DOHH2 (cell line): Measurements from ENCODE around the gene SMIM27.
"Not testable (repeated sequence)": the region's sequence is repeated elsewhere in the genome, so short reads cannot be mapped to it uniquely, and the experiment has no call there.

ENCODE experiments used
- H3F3A ChIP-seq: fragments of 200-600 bp; sonication (generic), shearing (Covaris generic); 2 replicates; pipeline ENCODE4 v1.6.0; 2016; ENCODE audit warnings: antibody characterized with exemption, mild to moderate bottlenecking; ENCODE audit not compliant: control insufficient read depth, insufficient read depth
- H3K27ac ChIP-seq: fragments of 200-600 bp; sonication (generic); 2 replicates; pipeline ENCODE4 v1.5.1; 2014; ENCODE audit warnings: low read depth, mild to moderate bottlenecking, low read length, moderate library complexity
- H3K27me3 ChIP-seq: fragments of 200-600 bp; sonication (generic); 2 replicates; pipeline ENCODE4 v1.6.1; 2014; ENCODE audit warnings: mild to moderate bottlenecking, low read length, mixed read lengths; ENCODE audit not compliant: control insufficient read depth
- H3K36me3 ChIP-seq: fragments of 200-600 bp; sonication (generic); 2 replicates; pipeline ENCODE4 v1.6.1; 2014; ENCODE audit warnings: mild to moderate bottlenecking, low read length, moderate library complexity, mixed read lengths; ENCODE audit not compliant: control insufficient read depth
- H3K4me1 ChIP-seq: fragments of 200-600 bp; sonication (generic); 2 replicates; pipeline ENCODE4 v1.6.1; 2014; ENCODE audit warnings: mild to moderate bottlenecking, low read length, mixed read lengths; ENCODE audit not compliant: control insufficient read depth
- H3K4me2 ChIP-seq: fragments of 200-600 bp; sonication (generic); 2 replicates; pipeline ENCODE4 v1.6.0; 2014; ENCODE audit warnings: mild to moderate bottlenecking, low read length, moderate library complexity
- H3K4me3 ChIP-seq: fragments of 200-600 bp; sonication (generic); 2 replicates; pipeline ENCODE4 v1.5.1; 2014; ENCODE audit warnings: mild to moderate bottlenecking, low read length, mixed read lengths
- H3K79me2 ChIP-seq: fragments of 200-600 bp; sonication (generic); 2 replicates; pipeline ENCODE4 v1.6.1; 2014; ENCODE audit warnings: mild to moderate bottlenecking, low read length, mixed read lengths; ENCODE audit not compliant: control insufficient read depth
- H3K9me2 ChIP-seq: fragments of 200-600 bp; sonication (generic); replicated peaks from 2 replicates; pipeline ENCODE4 v1.6.1; 2014; ENCODE audit warnings: mild to moderate bottlenecking, low read length, mixed read lengths; ENCODE audit not compliant: control insufficient read depth
- H3K9me3 ChIP-seq: fragments of 200-600 bp; sonication (generic); 2 replicates; pipeline ENCODE4 v1.6.1; 2014; ENCODE audit warnings: antibody characterized with exemption, low read length, mixed read lengths; ENCODE audit not compliant: control insufficient read depth, insufficient read depth
- H4K20me1 ChIP-seq: fragments of 200-600 bp; sonication (generic); 2 replicates; pipeline ENCODE4 v1.6.0; 2014; ENCODE audit warnings: low read depth, mild to moderate bottlenecking, antibody characterized with exemption, low read length, moderate library complexity; ENCODE audit not compliant: control insufficient read depth, insufficient read depth
- CTCF ChIP-seq: fragments of 200-600 bp; sonication (generic); IDR thresholded peaks from one replicate; pipeline ENCODE4 v1.5.1; 2014; ENCODE audit warnings: antibody characterized with exemption, mild to moderate bottlenecking, low read depth, low read length; ENCODE audit not compliant: poor library complexity, severe bottlenecking
- EZH2phosphoT487 ChIP-seq: fragments of 200-600 bp; sonication (generic); IDR thresholded peaks from 2 replicates; pipeline ENCODE4 v1.6.1; 2017; ENCODE audit warnings: borderline replicate concordance, mild to moderate bottlenecking, antibody characterized with exemption, low read length, moderate library complexity, mixed read lengths

Gene SMIM27

GRCh38 chr9:32508728-32509127 is 43.4 kb upstream of the SMIM27 start:
- TF ChIP-seq EZH2phosphoT487: no peak
- H3K27ac ChIP-seq: no peak overlapping the region

GRCh38 chr9:32516241-32516640 is 35.9 kb upstream of the SMIM27 start:
- no peaks in the 10 kb centered on the region for H3K27me3 ChIP-seq
- no peak overlapping the region for H3K27ac ChIP-seq
- H3K9me2 ChIP-seq: no peaks in the 10 kb centered on the region
- TF ChIP-seq CTCF (no peak), EZH2phosphoT487 (no peak)
- no peaks in the 10 kb centered on the region for H3K4me1 ChIP-seq
- no peak overlapping the region for H3K4me2 ChIP-seq
- H3K4me3 ChIP-seq: no peak overlapping the region
- no peaks in the 10 kb centered on the region for H3F3A ChIP-seq
- H3K9me3 ChIP-seq: peaks cover 11% of the 10 kb centered on the region
- H3K36me3 ChIP-seq: no peaks in the 10 kb centered on the region
- no peaks in the 10 kb centered on the region for H4K20me1 ChIP-seq
- H3K79me2 ChIP-seq: no peaks in the 10 kb centered on the region

More at GRCh38 chr9:32508728-32509127, 43.4 kb upstream of the SMIM27 start:
- H3K27me3 ChIP-seq: 0 out of 2 replicates have a peak, but pooled peaks cover 2% of the 10 kb centered on the region
- H3K9me3 ChIP-seq: no peaks in the 10 kb centered on the region
- no peaks in the 10 kb centered on the region for H3F3A ChIP-seq
- no peaks in the 10 kb centered on the region for H3K4me1 ChIP-seq
- no peak overlapping the region for H3K4me2 ChIP-seq
- no peaks in the 10 kb centered on the region for H3K79me2 ChIP-seq
- no peaks in the 10 kb centered on the region for H4K20me1 ChIP-seq
- no peaks in the 10 kb centered on the region for H3K9me2 ChIP-seq
- no peak overlapping the region for H3K4me3 ChIP-seq
- H3K36me3 ChIP-seq: no peaks in the 10 kb centered on the region

- no peaks in the 10 kb centered on the region for H3K36me3 ChIP-seq
- no peak for TF ChIP-seq CTCF
- TF ChIP-seq EZH2phosphoT487: no peak
- H3K4me3 ChIP-seq: no peak overlapping the region
- H3K4me2 ChIP-seq: no peak overlapping the region
- H3K27ac ChIP-seq: no peak overlapping the region
- H3K9me3 ChIP-seq: peaks cover 11% of the 10 kb centered on the region
- no peaks in the 10 kb centered on the region for H3K4me1 ChIP-seq
- H3K27me3 ChIP-seq: no peaks in the 10 kb centered on the region
- no peaks in the 10 kb centered on the region for H3F3A ChIP-seq
- H4K20me1 ChIP-seq: no peaks in the 10 kb centered on the region
- no peaks in the 10 kb centered on the region for H3K9me2 ChIP-seq
- H3K79me2 ChIP-seq: no peaks in the 10 kb centered on the region
Observed at GRCh38 chr9:32518276-32518675, 33.9 kb upstream of the SMIM27 start.

GRCh38 chr9:32523910-32524309 is 28.2 kb upstream of the SMIM27 start:
- Histone ChIP-seq H3K4me2 (no peak overlapping the region), H3K9me3 (no peaks in the 10 kb centered on the region), H3F3A (no peaks in the 10 kb centered on the region), H3K27me3 (no peaks in the 10 kb centered on the region), H3K27ac (no peak overlapping the region), H3K4me1 (peaks cover 20% of the 10 kb centered on the region), H3K4me3 (no peak overlapping the region), H3K9me2 (no peaks in the 10 kb centered on the region), H3K79me2 (no peaks in the 10 kb centered on the region), H3K36me3 (no peaks in the 10 kb centered on the region), H4K20me1 (no peaks in the 10 kb centered on the region)
- no peak for TF ChIP-seq CTCF
- no peak for TF ChIP-seq EZH2phosphoT487

GRCh38 chr9:32524558-32524891 is 27.6 kb upstream of the SMIM27 start:
- not testable (repeated sequence) for H3K9me2 ChIP-seq, H3K36me3 ChIP-seq, H4K20me1 ChIP-seq, H3K27ac ChIP-seq, H3K4me3 ChIP-seq, H3K27me3 ChIP-seq, H3F3A ChIP-seq, H3K79me2 ChIP-seq, H3K4me2 ChIP-seq, H3K9me3 ChIP-seq
- peaks cover 20% of the 10 kb centered on the region for H3K4me1 ChIP-seq
